ENCODE measurements around the gene APOOL. TPM values are rescaled to one million over a fixed set of nuclear protein-coding genes. Genes with fewer than 3 reads are reported as not detected.
"Not testable (repeated sequence)": the region's sequence is repeated elsewhere in the genome, so short reads cannot be mapped to it uniquely, and the experiment has no call there.

APOOL gene
- total RNA-seq, 1 experiment from 2014 or later = 26.3 TPM

DNA sequence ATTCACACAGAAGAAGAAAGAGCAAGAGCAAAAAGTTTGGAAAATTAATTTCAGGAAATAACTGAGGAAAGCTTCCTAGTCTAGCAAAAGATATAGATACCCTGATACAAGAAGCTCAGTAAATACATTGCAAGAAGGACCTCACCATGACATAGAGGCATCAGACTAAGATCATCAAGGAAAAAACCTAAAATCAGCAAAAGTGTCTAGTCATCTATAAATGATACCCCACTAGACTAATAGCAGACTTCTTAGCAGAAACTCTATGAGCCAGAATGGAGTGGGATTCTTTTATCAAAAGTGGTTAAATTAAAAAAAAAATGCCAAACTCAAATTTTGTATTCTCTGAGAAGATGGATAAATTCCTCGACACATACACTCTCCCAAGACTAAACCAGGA lies 10.5 kb upstream of the APOOL start:
- Mint-ChIP-seq H3K27ac (ENCODE audit: low read depth, unreplicated experiment) (no peak overlapping the region), H3K9me3 (ENCODE audit: unreplicated experiment) (peaks cover 7% of the 10 kb centered on the region), H3K36me3 (ENCODE audit: insufficient read depth, unreplicated experiment) (no peaks in the 10 kb centered on the region), H3K4me1 (ENCODE audit: insufficient read depth, unreplicated experiment) (no peaks in the 10 kb centered on the region), H3K27me3 (ENCODE audit: insufficient read depth, unreplicated experiment) (no peaks in the 10 kb centered on the region), H3K4me3 (ENCODE audit: unreplicated experiment) (no peak overlapping the region)
- intact Hi-C loops (cut with micrococcal nuclease) = no loop called here
- TF ChIP-seq, protein P1, sequence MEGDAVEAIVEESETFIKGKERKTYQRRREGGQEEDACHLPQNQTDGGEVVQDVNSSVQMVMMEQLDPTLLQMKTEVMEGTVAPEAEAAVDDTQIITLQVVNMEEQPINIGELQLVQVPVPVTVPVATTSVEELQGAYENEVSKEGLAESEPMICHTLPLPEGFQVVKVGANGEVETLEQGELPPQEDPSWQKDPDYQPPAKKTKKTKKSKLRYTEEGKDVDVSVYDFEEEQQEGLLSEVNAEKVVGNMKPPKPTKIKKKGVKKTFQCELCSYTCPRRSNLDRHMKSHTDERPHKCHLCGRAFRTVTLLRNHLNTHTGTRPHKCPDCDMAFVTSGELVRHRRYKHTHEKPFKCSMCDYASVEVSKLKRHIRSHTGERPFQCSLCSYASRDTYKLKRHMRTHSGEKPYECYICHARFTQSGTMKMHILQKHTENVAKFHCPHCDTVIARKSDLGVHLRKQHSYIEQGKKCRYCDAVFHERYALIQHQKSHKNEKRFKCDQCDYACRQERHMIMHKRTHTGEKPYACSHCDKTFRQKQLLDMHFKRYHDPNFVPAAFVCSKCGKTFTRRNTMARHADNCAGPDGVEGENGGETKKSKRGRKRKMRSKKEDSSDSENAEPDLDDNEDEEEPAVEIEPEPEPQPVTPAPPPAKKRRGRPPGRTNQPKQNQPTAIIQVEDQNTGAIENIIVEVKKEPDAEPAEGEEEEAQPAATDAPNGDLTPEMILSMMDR (IDR thresholded peaks at IDR 0.05; ENCODE audit: unreplicated experiment) = no peak
- no peak for DNase-seq (ENCODE audit: unreplicated experiment)
- POLR2A ChIA-PET = no interaction called here
- BruUV-seq (replicated peaks) = no TSS peak
- CTCF ChIA-PET = interaction anchor here (0.6 kb wide), 1 partner anchor 987 kb away, joined by 3 read pairs; no protein-coding TSS in a partner anchor

DNA sequence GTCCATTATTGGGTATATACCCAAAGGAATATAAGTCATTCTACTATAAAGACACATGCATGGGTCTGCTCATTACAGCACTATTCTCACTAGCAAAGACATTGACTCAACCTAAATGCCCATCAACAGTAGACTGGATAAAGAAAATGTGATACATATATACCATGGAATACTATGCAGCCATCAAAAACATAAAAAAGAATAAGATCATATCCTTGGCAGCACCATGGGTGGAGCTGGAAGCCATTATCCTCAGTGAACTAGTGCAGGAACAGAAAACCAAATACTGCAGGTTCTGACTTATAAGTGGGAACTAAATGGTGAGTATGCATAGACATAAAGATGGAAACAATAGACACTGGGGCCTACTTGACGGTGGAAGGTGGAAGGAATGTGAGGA lies 2.3 kb upstream of the APOOL start:
- no TSS peak for BruUV-seq (replicated peaks)
- DNase-seq (ENCODE audit: unreplicated experiment) = no peak
- CTCF ChIA-PET = no interaction called here
- Mint-ChIP-seq H3K4me3 (ENCODE audit: unreplicated experiment) (no peak overlapping the region), H3K27me3 (ENCODE audit: insufficient read depth, unreplicated experiment) (no peaks in the 10 kb centered on the region), H3K27ac (ENCODE audit: low read depth, unreplicated experiment) (no peak overlapping the region), H3K36me3 (ENCODE audit: insufficient read depth, unreplicated experiment) (no peaks in the 10 kb centered on the region), H3K9me3 (ENCODE audit: unreplicated experiment) (no peaks in the 10 kb centered on the region), H3K4me1 (ENCODE audit: insufficient read depth, unreplicated experiment) (peaks cover 5% of the 10 kb centered on the region)
- TF ChIP-seq, protein P1 (IDR thresholded peaks at IDR 0.05; ENCODE audit: unreplicated experiment) = no peak
- intact Hi-C loops (cut with micrococcal nuclease) = no loop called here
- POLR2A ChIA-PET = interaction anchor here (0.5 kb wide), 1 partner anchor 95 kb away, joined by 3 read pairs; no protein-coding TSS in a partner anchor

DNA sequence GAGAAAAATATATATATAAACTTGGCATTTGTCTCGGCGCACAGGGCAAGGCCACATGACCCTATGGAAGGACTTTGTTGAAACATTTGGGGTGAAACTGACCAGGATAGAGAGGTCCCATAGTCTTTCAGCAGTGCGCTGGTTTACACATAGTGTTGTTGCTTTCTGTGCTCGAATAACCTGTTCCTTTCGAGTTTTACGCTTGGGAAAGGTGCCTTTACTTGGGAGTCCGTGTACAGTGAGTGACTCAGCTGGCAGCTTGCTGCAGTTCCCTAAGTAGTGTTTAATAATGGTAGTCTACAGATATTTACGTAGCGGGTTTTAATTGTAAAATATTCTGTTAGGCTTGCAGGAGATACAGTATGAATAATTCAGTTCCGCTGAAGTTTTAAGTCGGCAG lies 578 bp downstream of the APOOL start:
- no peaks in the 10 kb centered on the region for H3K36me3 Mint-ChIP-seq (ENCODE audit: insufficient read depth, unreplicated experiment)
- intact Hi-C loops (cut with micrococcal nuclease) = no loop called here
- peak; percentile 30 for DNase-seq (ENCODE audit: unreplicated experiment)
- H3K4me1 Mint-ChIP-seq (ENCODE audit: insufficient read depth, unreplicated experiment) = peaks cover 5% of the 10 kb centered on the region
- no peaks in the 10 kb centered on the region for H3K9me3 Mint-ChIP-seq (ENCODE audit: unreplicated experiment)
- TF ChIP-seq, protein P1 (IDR thresholded peaks at IDR 0.05; ENCODE audit: unreplicated experiment) = no peak
- no TSS peak for BruUV-seq (replicated peaks)
- H3K27ac Mint-ChIP-seq (ENCODE audit: low read depth, unreplicated experiment) = peak overlapping the region; percentile 80
- ChIA-PET POLR2A (interaction anchor here (0.7 to 1.2 kb wide), 3 partner anchors 45 to 271 kb away, joined by 3 to 4 read pairs (median 3); no protein-coding TSS in a partner anchor), CTCF (interaction anchor here (1.1 kb wide), 1 partner anchor 62 kb away, joined by 3 read pairs; no protein-coding TSS in a partner anchor)
- H3K4me3 Mint-ChIP-seq (ENCODE audit: unreplicated experiment) = peak overlapping the region; percentile 78
- no peaks in the 10 kb centered on the region for H3K27me3 Mint-ChIP-seq (ENCODE audit: insufficient read depth, unreplicated experiment)

DNA sequence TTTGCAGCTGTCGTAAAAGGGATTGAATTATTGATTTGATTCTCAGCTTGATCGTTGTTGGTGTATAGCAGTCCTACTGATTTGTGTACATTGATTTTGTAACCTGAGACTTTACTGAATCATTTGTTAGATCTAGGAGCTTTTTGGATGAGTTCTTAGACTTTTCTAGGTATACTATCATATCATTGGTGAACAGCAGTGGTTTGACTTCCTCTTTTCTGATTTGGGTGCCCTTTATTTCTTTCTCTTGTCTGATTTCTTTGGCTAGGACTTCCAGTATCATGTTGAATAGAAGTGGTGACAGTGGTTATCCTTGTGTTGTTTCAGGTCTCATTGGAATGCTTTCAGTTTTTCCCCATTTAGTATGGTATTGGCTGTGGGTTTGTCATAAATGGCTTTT lies 8.4 kb downstream of the APOOL start:
- intact Hi-C loops (cut with micrococcal nuclease) = no loop called here
- peaks cover 12% of the 10 kb centered on the region for H3K9me3 Mint-ChIP-seq (ENCODE audit: unreplicated experiment)
- ChIA-PET POLR2A (no interaction called here), CTCF (no interaction called here)
- peaks cover 11% of the 10 kb centered on the region for H3K27me3 Mint-ChIP-seq (ENCODE audit: insufficient read depth, unreplicated experiment)
- no peak overlapping the region for H3K27ac Mint-ChIP-seq (ENCODE audit: low read depth, unreplicated experiment)
- BruUV-seq (replicated peaks) = no TSS peak
- TF ChIP-seq, protein P1 (IDR thresholded peaks at IDR 0.05; ENCODE audit: unreplicated experiment) = no peak
- peaks cover 6% of the 10 kb centered on the region for H3K36me3 Mint-ChIP-seq (ENCODE audit: insufficient read depth, unreplicated experiment)
- no peak for DNase-seq (ENCODE audit: unreplicated experiment)
- no peaks in the 10 kb centered on the region for H3K4me1 Mint-ChIP-seq (ENCODE audit: insufficient read depth, unreplicated experiment)
- H3K4me3 Mint-ChIP-seq (ENCODE audit: unreplicated experiment) = no peak overlapping the region

DNA sequence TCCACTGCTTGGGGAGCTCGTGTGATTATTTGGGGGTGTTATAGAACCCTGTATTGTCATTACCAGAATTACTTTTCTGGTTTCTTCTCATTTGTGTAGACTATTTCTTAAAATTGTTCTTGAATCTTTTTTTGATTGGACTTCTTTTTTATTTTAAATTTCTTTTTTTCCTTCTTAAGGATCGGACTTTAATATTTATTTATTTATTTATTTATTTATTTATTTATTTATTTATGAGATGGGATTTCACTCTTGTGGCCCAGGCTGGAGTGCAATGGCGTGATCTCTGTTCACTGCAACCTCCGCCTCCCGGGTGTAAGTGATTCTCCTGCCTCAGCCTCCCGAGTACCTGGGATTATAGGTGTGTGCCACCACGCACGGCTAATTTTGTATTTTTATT lies 11.7 kb downstream of the APOOL start:
- CTCF ChIA-PET; H3K27ac Mint-ChIP-seq (ENCODE audit: low read depth, unreplicated experiment); H3K4me3 Mint-ChIP-seq (ENCODE audit: unreplicated experiment); intact Hi-C loops (cut with micrococcal nuclease); DNase-seq (ENCODE audit: unreplicated experiment); POLR2A ChIA-PET; BruUV-seq (replicated peaks); H3K4me1 Mint-ChIP-seq (ENCODE audit: insufficient read depth, unreplicated experiment): not testable (repeated sequence)
- Mint-ChIP-seq H3K36me3 (ENCODE audit: insufficient read depth, unreplicated experiment) (peaks cover 11% of the 10 kb centered on the region), H3K27me3 (ENCODE audit: insufficient read depth, unreplicated experiment) (peaks cover 11% of the 10 kb centered on the region), H3K9me3 (ENCODE audit: unreplicated experiment) (peaks cover 24% of the 10 kb centered on the region)
